HG02610 (cell line): ENCODE data around the gene DDX52.

ENCODE experiments used
- ATAC-seq: cut with Tn5 transposase; IDR thresholded peaks from one replicate; pipeline ENCODE4 v1.9.1; 2021; ENCODE audit warnings: mild to moderate bottlenecking, moderate library complexity; ENCODE audit not compliant: unreplicated experiment

Gene DDX52

DNA sequence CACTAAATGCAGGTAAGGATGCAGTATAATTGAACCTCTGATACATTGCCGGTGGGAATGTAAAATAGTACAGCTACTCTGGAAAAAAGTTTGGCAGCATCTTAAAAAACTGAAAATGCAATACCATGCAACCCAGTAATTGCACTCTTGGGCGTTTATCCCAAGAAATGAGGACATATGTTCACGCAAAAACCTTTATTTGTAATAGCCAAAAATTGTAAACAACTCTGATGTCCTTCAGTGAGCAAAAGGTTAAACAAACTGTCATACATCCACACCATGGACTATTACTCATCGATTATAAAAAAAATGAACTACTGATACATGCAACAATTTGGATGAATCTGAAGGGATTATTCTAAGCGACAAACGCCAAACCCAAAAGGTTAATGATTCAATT, 51.0 kb downstream of the DDX52 start:
- ATAC-seq = no peak

- no peak for ATAC-seq
Measured at GRCh38 chr17:37585066-37585465, 58.2 kb downstream of the DDX52 start.

DNA sequence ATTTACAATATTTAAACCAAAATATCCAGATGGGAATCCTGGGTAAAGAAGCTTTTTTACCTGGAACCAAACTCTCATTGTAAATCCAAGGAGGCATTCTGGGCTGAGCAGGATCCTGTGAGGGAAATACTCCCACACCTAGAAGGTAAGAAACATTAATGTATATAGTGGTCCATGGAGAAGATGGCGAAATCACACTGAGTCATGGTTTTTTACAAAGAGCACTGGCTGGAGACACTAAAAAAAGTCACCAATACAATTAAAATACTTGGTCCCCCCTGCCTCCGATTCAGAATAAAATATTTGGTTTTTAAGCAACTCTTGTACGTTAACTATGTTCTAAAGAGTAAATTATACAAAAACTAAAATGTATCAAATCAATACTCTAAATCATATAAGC, 67.0 kb downstream of the DDX52 start:
- no peak for ATAC-seq

DNA sequence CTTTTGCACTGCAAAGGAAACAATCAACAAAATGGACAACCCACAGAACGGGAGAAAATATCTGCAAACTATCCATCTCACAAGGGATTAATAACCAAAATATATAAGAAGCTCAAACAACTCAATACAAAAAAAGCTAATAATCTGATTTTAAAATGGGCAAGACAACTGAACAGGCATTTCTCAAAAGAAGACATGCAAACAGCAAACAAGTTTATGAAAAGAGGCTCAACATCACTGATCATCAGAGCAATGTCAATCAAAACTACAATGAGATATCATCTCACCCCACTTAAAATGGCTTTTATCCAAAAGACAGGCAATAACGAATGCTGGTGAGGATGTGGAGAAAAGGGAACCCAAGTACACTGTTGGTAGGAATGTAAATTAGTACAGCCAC, 68.8 kb downstream of the DDX52 start:
- no peak for ATAC-seq

DNA sequence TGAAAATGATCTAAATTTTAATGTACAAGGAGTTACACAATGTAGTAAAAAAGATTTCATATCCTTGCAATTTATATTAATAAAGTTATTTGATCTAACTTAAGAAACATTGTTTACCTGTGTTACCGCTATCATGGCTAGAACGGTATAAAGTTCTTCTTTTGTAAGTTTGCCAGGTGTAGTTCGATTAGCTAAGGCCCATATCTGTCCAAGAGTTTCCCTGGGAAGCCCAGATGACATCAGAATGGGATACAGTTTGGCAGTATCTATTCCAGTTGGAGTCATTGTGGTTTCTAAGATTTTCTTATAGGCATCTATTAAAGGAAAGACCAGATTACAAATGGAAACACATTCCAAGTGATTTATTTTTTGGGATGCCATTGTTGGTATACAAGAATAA, 71.6 kb downstream of the DDX52 start:
- no peak for ATAC-seq

DNA sequence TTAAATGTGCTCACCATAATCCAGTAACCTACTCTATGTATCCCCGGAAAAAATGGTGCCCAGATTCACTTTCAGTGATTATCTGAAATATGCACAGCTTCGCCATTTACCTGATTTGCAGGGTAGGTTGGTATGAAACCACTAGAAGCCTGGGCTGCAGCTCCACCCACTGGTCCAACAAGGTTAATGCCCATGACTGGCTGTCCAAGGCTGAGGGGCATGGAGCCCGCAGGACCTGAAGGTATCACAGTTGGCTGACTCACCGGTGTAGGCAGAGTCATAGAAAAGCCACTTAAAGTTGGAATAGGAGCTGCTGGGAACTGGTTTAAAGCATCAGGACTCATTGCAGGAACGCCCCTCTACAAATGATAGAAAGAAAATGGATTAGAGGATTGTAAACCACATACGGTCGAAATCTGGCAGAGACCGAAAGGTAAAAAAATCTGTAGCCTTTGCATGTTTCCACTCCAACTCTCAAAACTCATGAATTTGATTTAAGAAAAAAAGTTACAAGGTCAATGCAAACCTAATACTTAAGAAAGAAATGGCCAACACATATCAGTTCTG, 72.6 kb downstream of the DDX52 start:
- ATAC-seq = no peak

- ATAC-seq = no peak
Measured at GRCh38 chr17:37568350-37569053, 74.7 kb downstream of the DDX52 start.

- no peak for ATAC-seq
Measured at GRCh38 chr17:37567538-37567937, 75.7 kb downstream of the DDX52 start.

GRCh38 chr17:37567137-37567536, 76.1 kb downstream of the DDX52 start:
- ATAC-seq = no peak

DNA sequence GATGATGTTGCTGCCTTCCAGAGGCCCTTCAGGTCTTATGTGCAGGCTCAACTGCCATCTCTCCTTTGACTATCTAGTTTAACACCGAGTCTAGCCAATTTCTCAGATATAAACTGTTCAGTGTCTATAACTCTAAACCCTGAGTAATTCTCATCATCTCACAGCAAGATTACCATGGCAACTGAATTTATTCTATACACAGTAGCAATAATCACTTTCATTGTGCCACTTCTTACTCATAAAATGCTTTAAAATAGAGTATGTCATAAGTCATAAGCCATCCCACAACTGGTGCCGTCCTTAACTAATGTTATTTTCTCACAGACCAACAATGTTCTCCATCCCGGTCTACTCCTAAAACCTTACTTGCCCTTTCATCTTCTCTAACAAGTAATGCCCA, 79.0 kb downstream of the DDX52 start:
- no peak for ATAC-seq

- no peak for ATAC-seq
Measured at GRCh38 chr17:37562016-37562745, 81.1 kb downstream of the DDX52 start.
